IPS DF 4.7 (cell line): ENCODE measurements around the gene DIAPH3.

Source experiments
- DNase-seq: peaks from one replicate; pipeline ENCODE4 v3.0.0-alpha.2; 2013; ENCODE audit warnings: low spot score; ENCODE audit errors: extremely low read depth

Gene DIAPH3

DNA sequence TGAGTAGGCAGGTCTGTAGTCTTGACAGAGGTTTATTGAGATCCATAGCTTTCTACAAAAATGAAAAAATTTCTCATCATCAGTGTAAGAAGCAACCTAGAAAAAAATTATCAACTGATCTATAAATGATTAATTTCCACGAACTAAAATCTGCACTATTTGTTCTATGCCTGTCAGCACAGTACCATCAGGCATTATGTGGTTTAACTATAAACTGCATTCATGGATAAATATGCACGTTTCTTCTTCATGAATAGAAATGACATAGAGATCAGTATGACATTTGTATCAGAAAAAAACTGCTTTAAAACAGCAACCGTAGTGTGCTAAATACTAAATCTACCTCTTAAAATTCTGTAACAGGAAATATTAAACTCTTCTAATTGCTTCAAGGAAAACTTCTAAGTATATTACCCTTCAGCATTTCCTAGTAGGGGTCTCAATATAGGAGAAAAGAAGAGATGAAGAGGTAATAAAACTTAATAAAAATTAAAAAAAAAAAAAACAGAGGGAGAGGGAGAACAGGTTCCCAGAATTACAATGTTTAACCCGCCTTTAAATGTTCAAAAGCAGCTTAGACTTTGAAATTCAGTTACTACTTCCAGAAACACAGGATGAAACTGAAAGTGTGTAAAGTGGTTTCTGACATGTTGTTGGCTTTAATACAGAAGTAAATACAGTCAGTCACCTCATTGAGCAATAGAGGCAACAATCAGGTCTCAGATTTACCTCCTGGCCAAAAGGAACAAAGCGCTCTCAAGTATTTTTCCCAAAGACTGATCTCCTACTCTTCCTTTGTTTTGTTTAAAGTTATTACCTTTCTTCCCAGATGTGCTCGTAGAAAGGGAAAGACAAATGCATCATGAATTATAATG is 144.4 kb downstream of the DIAPH3 start:
- no peak for DNase-seq

- DNase-seq: no peak
Measured at GRCh38 chr13:60018536-60018935, 145.2 kb downstream of the DIAPH3 start.

DNA sequence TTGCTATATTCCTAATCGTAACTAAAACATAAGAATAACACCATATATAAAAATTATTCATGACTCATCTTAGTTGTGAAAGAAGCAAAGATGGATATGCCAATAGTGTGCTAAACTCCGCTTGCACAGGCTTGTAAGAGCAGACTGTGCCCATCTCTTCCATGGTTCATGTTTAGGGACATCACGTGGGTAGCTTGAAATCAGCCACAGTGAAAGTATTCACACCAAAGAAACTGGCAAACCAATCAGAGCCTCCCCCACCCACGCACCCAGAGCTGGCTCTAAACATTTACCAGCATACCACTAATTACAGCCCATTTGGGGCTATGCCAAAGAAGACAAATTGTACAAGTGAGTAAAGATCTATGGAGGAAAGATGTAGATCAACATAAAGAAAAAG is 147.5 kb downstream of the DIAPH3 start:
- no peak for DNase-seq

DNA sequence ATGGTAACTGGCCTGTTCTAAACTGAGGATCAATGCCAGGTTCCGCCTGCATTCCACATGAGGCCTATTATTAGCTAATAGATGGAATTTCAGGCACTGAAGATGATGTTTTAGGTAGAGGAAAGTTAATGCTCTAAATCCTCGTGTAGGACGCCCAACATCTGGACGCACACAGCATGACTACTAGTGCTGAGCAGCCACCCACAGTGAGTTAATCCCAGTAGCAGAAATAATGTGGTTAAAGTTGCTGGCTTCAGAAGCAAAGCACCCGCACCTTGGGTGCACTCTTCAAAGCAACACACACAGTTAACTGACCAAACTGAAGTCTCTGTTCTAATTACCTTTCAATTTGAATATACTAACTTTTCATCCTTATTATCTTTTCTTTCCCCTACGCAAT is 150.6 kb downstream of the DIAPH3 start:
- no peak for DNase-seq

DNA sequence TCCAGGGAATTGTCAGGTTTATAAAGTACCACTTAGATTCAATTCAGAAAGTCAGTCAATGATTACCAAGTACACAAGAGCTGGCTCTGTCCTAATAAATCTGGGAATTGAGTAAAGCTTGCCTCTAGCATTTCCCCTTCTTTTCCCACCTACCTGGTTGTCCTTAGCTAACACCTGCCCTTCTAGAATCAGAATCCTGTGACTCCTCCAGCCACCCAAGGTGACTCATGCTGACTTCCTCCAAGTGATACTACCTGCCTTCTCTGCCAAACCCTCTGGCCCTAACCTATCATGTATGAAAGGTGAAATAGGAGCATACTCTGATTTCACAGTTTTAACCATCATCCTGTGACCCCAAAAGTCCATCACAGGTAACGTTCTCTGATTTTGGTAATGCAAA is 151.2 kb downstream of the DIAPH3 start:
- no peak for DNase-seq

DNA sequence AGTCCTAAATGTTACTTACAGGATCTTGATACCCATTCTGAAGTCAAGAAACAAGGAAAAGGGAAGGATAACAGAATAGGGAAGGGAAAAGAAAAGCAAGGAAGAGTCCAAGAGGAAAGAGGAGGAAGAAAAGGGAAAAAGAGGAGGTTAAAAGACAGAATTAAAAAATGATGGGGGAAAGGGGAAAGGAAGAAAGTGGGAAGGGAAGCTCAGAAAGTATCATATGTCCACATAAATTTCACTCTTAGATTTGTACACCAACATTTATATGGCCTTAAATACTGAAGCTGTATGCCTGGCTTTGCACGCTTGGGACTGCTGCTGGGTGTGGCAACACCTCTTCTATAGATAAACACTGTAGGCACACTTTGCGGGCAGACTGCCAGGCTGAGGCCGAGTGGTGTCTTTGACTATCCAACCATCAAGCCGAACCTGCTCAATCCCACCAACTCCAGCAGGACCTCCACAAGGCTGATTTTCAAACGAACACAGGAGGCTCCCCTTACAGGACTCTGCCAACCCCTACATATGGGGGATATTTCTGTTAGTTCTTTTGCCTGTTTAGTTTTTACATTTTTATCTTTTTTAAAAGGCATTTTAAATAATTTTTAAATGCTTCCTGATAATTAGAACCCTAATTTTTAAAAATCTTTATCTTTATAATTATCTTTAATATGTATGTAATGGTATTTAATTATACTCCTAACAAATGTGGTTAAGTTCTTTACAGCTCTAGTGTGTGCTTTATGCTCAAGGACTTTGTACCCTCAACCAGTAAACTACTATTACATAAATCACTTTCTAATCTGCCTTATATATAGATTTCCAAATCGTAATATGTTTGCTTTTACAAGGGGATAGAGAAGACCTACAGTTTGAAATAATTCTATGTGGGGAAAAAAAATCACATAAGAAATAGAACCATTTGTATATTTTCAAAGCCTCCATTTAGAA is 154.2 kb downstream of the DIAPH3 start:
- no peak for DNase-seq

- no peak for DNase-seq
Measured at GRCh38 chr13:60001889-60002288, 161.8 kb downstream of the DIAPH3 start.

GRCh38 chr13:60000976-60001375 is 162.8 kb downstream of the DIAPH3 start:
- DNase-seq: no peak

DNA sequence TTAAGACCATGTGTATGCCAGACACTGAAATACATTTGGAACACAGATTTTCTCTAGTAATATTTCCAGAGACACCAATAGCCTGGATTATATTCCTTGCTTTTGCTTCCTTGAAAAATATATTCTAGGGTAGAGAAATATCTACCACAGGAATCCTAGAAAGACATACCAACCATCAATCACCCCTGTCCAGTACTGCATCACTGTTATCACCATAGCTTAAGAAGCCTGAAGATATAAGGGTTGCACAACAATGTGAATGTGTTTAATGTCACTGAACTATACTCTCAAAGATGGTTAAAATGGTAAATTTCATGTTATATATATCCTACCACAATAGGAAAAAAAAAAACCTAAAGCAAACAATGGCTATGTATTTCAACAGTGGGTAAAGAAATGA is 163.6 kb downstream of the DIAPH3 start:
- DNase-seq: no peak

GRCh38 chr13:59997976-59998375 is 165.8 kb downstream of the DIAPH3 start:
- DNase-seq: no peak

- no peak for DNase-seq
Measured at GRCh38 chr13:59996461-59996980, 167.2 kb downstream of the DIAPH3 start.

DNA sequence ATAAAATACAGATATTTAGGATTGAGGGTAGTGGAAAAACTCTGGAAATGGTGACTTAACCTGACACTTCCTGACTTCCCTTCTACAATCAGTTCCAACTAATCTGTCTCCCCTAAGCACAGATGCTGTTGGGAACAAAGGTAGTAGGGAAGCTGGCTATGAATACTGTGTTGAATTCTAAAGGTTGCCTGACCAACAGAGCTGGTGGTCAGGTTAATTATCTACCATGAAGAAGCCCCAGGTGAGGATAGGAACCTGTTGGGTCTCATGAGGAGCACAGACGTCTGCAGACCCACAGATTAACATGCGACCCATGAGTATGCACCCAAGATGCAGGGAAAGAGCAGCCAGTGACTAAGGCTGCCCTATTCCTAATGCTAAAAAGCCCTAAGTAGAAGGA is 172.3 kb downstream of the DIAPH3 start:
- DNase-seq: no peak

GRCh38 chr13:59982631-59983382 is 180.9 kb downstream of the DIAPH3 start:
- DNase-seq: no peak

- DNase-seq: no peak
Measured at GRCh38 chr13:59979589-59979988, 184.1 kb downstream of the DIAPH3 start.

DNA sequence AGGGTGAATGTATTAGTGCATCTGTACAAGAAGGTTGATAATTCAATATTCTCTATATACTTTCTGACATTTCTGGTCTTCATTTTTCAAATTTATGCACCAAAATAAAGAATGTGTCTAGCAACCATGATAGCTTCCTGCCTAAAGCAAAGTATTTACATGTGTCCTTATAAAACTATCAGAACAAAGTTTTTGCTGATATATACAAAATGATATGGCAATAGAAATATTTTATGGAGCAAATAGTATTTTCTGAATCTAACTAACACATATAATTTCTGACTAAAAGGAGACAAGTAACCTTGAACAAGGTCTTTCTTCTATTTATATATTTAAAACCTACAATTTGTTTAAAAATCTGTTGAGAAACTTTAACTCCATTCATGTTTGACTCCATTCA is 184.9 kb downstream of the DIAPH3 start:
- DNase-seq: no peak

DNA sequence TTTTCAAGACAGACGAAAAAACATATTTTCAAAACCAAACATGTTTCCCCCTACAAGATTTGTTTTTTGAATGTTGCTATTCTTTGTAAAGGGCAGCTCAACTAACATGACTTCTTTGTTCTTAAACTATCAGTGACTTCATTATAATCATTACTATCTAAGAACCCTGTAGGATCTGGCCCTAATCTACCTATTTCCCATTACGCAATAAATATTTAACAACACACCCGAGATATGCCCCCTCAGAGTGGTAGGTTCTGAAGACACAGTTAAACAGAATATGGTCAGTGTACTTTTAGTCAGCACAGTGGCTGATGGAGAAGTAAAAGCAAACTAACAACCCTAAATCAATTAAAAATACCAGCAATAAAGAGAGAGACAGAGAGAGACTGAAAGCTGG is 186.9 kb downstream of the DIAPH3 start:
- no peak for DNase-seq

DNA sequence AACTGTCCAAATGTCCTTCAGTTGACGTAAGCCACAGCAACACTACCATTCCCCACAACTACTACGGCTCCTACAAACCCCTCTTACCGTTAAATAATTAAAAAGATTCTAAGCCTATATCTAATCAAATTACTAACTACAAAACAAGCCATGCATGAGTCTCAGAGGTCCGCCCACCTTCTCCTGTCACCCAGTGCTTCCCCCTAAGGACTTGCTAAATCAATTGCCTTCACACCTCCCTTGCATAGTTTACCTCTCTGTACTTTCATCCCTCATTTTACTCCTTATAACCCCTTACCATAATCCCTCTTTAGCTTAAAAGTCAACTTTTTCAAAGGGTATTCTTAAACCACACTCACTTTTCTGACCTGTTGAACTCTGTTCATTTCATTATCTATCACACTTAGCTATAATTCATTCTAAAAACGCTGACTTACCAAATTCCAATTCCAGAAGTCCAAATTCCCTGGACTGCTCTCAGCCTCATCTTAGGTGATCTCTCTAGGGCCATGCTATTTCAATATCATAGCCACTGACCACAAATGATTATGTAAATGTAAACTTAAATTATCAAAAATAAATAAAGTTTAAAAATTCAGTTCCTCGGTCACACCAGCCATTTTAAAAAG is 187.8 kb downstream of the DIAPH3 start:
- no peak for DNase-seq

DNA sequence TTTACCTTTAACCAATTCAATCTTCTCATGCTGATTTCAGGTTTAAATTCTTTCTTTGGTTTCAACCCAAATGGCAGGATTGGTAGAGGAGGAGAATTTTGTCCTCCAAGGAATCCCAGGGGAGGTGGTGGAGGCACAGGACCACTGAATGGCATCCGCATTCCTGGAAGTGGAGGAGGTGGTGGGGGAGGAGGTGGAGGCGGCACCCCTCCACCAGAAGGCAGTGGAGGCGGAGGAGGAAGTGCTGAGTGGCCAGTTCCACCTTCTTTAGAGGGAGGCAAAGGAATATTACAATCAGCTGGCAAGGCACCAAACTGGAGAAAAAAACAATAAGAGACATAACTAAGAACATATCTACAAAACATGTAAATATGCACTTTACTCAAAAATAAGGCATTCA is 192.9 kb downstream of the DIAPH3 start:
- DNase-seq: no peak

GRCh38 chr13:59963827-59964226 is 199.9 kb downstream of the DIAPH3 start:
- DNase-seq: no peak

- DNase-seq: no peak
Measured at GRCh38 chr13:59963383-59963782, 200.3 kb downstream of the DIAPH3 start.

- DNase-seq: no peak
Measured at GRCh38 chr13:59962343-59962742, 201.4 kb downstream of the DIAPH3 start.
